Endothelial cell of umbilical vein (primary cell): ENCODE measurements around the gene SH3BGRL3. TPM values are rescaled to one million over a fixed set of nuclear protein-coding genes. Genes with fewer than 3 reads are reported as not detected.
A peak's percentile ranks its signal among the peaks of the same experiment; 100 is the strongest.
"Not testable (repeated sequence)": the region's sequence is repeated elsewhere in the genome, so short reads cannot be mapped to it uniquely, and the experiment has no call there.

Experiments
- Bru-seq: library from RNA; stranded (reverse); fragments of 400-500 nt; gene quantifications from one replicate; lab custom pipeline; 2021; lab: Mats Ljungman, UMichigan
- BruChase-seq, 2 experiments: library from RNA; stranded (reverse); fragments of 400-500 nt; gene quantifications; one replicate each; lab custom pipeline; 2021; lab: Mats Ljungman, UMichigan
- BruUV-seq: library from RNA; stranded (reverse); fragments of 400-500 nt; replicated peaks from 2 replicates; lab custom pipeline; 2021; lab: Mats Ljungman, UMichigan
- CTCF ChIA-PET: fragments of 300-600, 350-600 bp; sonication (Branson Sonifier 250); formaldehyde crosslinking; loops from one replicate; lab custom pipeline; 2021; ENCODE audit warnings: antibody characterized with exemption, inconsistent platforms; lab: Charles Lee
- POLR2A ChIA-PET: fragments of 300-600, 350-600 bp; sonication (Branson Sonifier 250); formaldehyde crosslinking; loops from one replicate; lab custom pipeline; 2021; ENCODE audit warnings: antibody characterized with exemption, inconsistent platforms; lab: Charles Lee
- DNase-seq: peaks from one replicate; pipeline ENCODE4 v3.0.0-alpha.2; 2011; ENCODE audit warnings: low read depth, low spot score
- FAIRE-seq: peaks from 2 replicates; lab custom pipeline; 2011; peaks lifted over from hg19 to GRCh38; lab: Jason Lieb, UNC
- H2AFZ ChIP-seq: 2 replicates; pipeline ENCODE4 v1.6.0; 2012; ENCODE audit warnings: low read depth, low read length, control low read depth, inconsistent platforms
- H3K27ac ChIP-seq: 2 replicates; pipeline ENCODE4 v1.5.1; 2011; ENCODE audit warnings: low read depth, mild to moderate bottlenecking, control low read depth, low read length, moderate library complexity; ENCODE audit not compliant: insufficient read depth
- H3K27me3 ChIP-seq, 2 experiments: 2 replicates each; pipeline versions ENCODE4 v1.6.0 to v1.6.1; 2011; ENCODE audit warnings: low read length in 2 of 2, mixed read lengths in 1 of 2; ENCODE audit not compliant: control insufficient read depth in 2 of 2, insufficient read depth in 2 of 2
- H3K36me3 ChIP-seq, 2 experiments: 2 replicates in 1 of 2; 3 replicates in 1 of 2; pipeline ENCODE4 v1.5.1; 2011; ENCODE audit warnings: low read length in 2 of 2, mild to moderate bottlenecking in 1 of 2, moderate library complexity in 1 of 2; ENCODE audit not compliant: control insufficient read depth in 2 of 2, insufficient read depth in 2 of 2; ENCODE audit errors: extremely low read depth in 1 of 2
- H3K4me1 ChIP-seq: 3 replicates; pipeline ENCODE4 v1.5.1; 2011; ENCODE audit warnings: mild to moderate bottlenecking, low read length; ENCODE audit not compliant: control insufficient read depth, insufficient read depth; ENCODE audit errors: extremely low read depth
- H3K4me2 ChIP-seq: 2 replicates; pipeline ENCODE4 v1.6.1; 2011; ENCODE audit warnings: low read length, control low read depth, mixed read lengths; ENCODE audit not compliant: insufficient read depth
- H3K4me3 ChIP-seq, 3 experiments: fragments of 200-600 bp in 1 of 3; sonication (generic), shearing (Covaris generic) in 1 of 3; replicated peaks in 1 of 3; 2 replicates each; pipeline ENCODE4 v1.5.1; 2011 to 2016; ENCODE audit warnings: control low read depth in 3 of 3, low read length in 3 of 3, mild to moderate bottlenecking in 2 of 3, inconsistent platforms in 1 of 3, low read depth in 1 of 3, moderate library complexity in 1 of 3; ENCODE audit not compliant: insufficient read depth in 1 of 3
- H3K79me2 ChIP-seq: 2 replicates; pipeline ENCODE4 v1.6.0; 2012; ENCODE audit warnings: low read length, inconsistent platforms; ENCODE audit not compliant: control insufficient read depth, insufficient read depth
- H3K9ac ChIP-seq: replicated peaks from 2 replicates; pipeline ENCODE3; 2011; ENCODE audit warnings: low read length, control low read depth; ENCODE audit not compliant: insufficient read depth; ENCODE audit errors: extremely low read depth
- H3K9me1 ChIP-seq: replicated peaks from 3 replicates; pipeline ENCODE4 v1.6.0; 2011; ENCODE audit warnings: mild to moderate bottlenecking, low read length; ENCODE audit not compliant: control insufficient read depth, insufficient read depth; ENCODE audit errors: extremely low read depth
- H3K9me3 ChIP-seq: replicated peaks from 2 replicates; pipeline ENCODE4 v1.5.1; 2012; ENCODE audit warnings: low read length, inconsistent platforms; ENCODE audit not compliant: control insufficient read depth, insufficient read depth
- H4K20me1 ChIP-seq: replicated peaks from 2 replicates; pipeline ENCODE3; 2011; ENCODE audit warnings: mild to moderate bottlenecking, low read length; ENCODE audit not compliant: control insufficient read depth, insufficient read depth; ENCODE audit errors: extremely low read depth
- EZH2 ChIP-seq: IDR thresholded peaks from 2 replicates; pipeline ENCODE4 v1.6.1; 2012; ENCODE audit warnings: borderline replicate concordance, low read depth, mild to moderate bottlenecking, moderate library complexity, low read length, inconsistent platforms; ENCODE audit not compliant: severe bottlenecking
- FOS ChIP-seq: IDR thresholded peaks from 2 replicates; pipeline ENCODE4 v1.6.1; 2011; ENCODE audit warnings: mild to moderate bottlenecking, low read length, moderate library complexity, borderline replicate concordance; ENCODE audit not compliant: insufficient read depth
- GATA2 ChIP-seq: IDR thresholded peaks from 2 replicates; pipeline ENCODE4 v1.7.0; 2011; ENCODE audit warnings: low read depth, mild to moderate bottlenecking, moderate library complexity, mixed read lengths, low read length; ENCODE audit not compliant: insufficient read length, insufficient read depth
- JUN ChIP-seq: IDR thresholded peaks from 2 replicates; pipeline ENCODE4 v1.6.1; 2011; ENCODE audit warnings: borderline replicate concordance, low read depth; ENCODE audit not compliant: insufficient read length, insufficient read depth
- MYC ChIP-seq: IDR thresholded peaks from one replicate; pipeline ENCODE4 v1.6.1; 2011; ENCODE audit warnings: mild to moderate bottlenecking, low read depth, low read length
- POLR2A ChIP-seq: IDR thresholded peaks from 2 replicates; pipeline ENCODE4 v1.6.1; 2012; ENCODE audit warnings: low read depth, mild to moderate bottlenecking, control low read depth, low read length
- POLR2AphosphoS5 ChIP-seq: IDR thresholded peaks from 2 replicates; pipeline ENCODE4 v1.6.1; 2012; ENCODE audit warnings: low read depth, mild to moderate bottlenecking, control low read depth, low read length, moderate library complexity; ENCODE audit not compliant: insufficient read depth
- dilution Hi-C: fragments of 300-500 bp; cut with MboI; formaldehyde crosslinking; loops from one replicate; pipeline ENCODE4 v1.15.0; 2019; ENCODE audit warnings: low sequenced_read_pairs; ENCODE audit not compliant: extremely low pct_ligation_motif_present
- intact Hi-C: fragments of 100-400 bp; cut with micrococcal nuclease; formaldehyde crosslinking; loops from one replicate; pipeline ENCODE4 v1.10.0; 2022
- long read RNA-seq: library from polyadenylated mRNA; stranded (forward); transcript quantifications from one replicate; pipeline ENCODE4 v2.0.0, GENCODE V29; 2021
- polyA minus RNA-seq, 3 experiments: library from RNA; depleted of rRNA, polyadenylated mRNA; stranded (reverse); fragments of >200 nt; gene quantifications; 1 replicate in 1 of 3; 2 replicates in 2 of 3; pipeline ENCODE4 v1.2.3, GENCODE V29; 2011
- polyA plus RNA-seq, 4 experiments: library from polyadenylated mRNA; depleted of rRNA in 3 of 4; stranded (reverse) in 3 of 4; unstranded in 1 of 4; fragments of >200 nt; gene quantifications; 2 replicates each; pipeline versions ENCODE4 v1.2.1 to v1.2.3, GENCODE V29; 2011 to 2012; ENCODE audit warnings: missing spikeins in 1 of 4
- total RNA-seq: library from RNA; stranded (reverse); gene quantifications from 2 replicates; pipeline ENCODE4 v1.2.3, GENCODE V29; 2021
- TF ChIP-seq, protein P1 (sequence below): IDR thresholded peaks from 2 replicates; pipeline ENCODE4 v1.6.1; 2011; ENCODE audit not compliant: insufficient read depth, insufficient read length
- TF ChIP-seq, protein P2 (sequence below), 2 donors: IDR thresholded peaks; 1 replicate in 1 of 2; 2 replicates in 1 of 2; pipeline ENCODE4 v1.5.1; 2011; ENCODE audit warnings: low read length in 2 of 2, mild to moderate bottlenecking in 2 of 2, moderate library complexity in 2 of 2, control low read depth in 1 of 2, inconsistent platforms in 1 of 2, low read depth in 1 of 2; ENCODE audit not compliant: insufficient read depth in 1 of 2; ENCODE audit errors: extremely low read depth in 1 of 2

SH3BGRL3 gene
- total RNA-seq (337 and 344 TPM in 2 replicates), polyA plus RNA-seq (233 and 305 TPM in 2 replicates), polyA minus RNA-seq (249 and 275 TPM in 2 replicates), Bru-seq, nascent RNA (percentile 94 among the genes with signal in this experiment), BruChase-seq, experiment 1, labeled RNA remaining after a 6-hour chase (percentile 98 among the genes with signal in this experiment), BruChase-seq, experiment 2, labeled RNA remaining after a 2-hour chase (percentile 95 among the genes with signal in this experiment)
- 221 and 254 TPM in 2 replicates for polyA plus RNA-seq (2011; cell fraction: cytosol; rRNA removed)
- 47.6 and 64.1 TPM in 2 replicates for polyA plus RNA-seq (2011; cell fraction: nucleus; rRNA removed)
- 544 and 560 TPM in 2 replicates for polyA plus RNA-seq (2012)
- polyA minus RNA-seq (2011; cell fraction: cytosol; rRNA and poly(A)+ RNA removed), result 31.6 TPM
- 44.7 and 47.1 TPM in 2 replicates for polyA minus RNA-seq (2011; cell fraction: nucleus; rRNA and poly(A)+ RNA removed)
- long read RNA-seq, transcript SH3BGRL3-201 (3 exons, 1,661 nt), result major isoform, 2,315 of 2,470 reads
- long read RNA-seq, transcript SH3BGRL3-202 (2 exons, 768 nt), result minor isoform, 68 of 2,470 reads
- long read RNA-seq, partial matches to known transcripts, result 18 of 2,470 reads
- long read RNA-seq, other reads (novel, unspliced or antisense), result 69 of 2,470 reads

DNA sequence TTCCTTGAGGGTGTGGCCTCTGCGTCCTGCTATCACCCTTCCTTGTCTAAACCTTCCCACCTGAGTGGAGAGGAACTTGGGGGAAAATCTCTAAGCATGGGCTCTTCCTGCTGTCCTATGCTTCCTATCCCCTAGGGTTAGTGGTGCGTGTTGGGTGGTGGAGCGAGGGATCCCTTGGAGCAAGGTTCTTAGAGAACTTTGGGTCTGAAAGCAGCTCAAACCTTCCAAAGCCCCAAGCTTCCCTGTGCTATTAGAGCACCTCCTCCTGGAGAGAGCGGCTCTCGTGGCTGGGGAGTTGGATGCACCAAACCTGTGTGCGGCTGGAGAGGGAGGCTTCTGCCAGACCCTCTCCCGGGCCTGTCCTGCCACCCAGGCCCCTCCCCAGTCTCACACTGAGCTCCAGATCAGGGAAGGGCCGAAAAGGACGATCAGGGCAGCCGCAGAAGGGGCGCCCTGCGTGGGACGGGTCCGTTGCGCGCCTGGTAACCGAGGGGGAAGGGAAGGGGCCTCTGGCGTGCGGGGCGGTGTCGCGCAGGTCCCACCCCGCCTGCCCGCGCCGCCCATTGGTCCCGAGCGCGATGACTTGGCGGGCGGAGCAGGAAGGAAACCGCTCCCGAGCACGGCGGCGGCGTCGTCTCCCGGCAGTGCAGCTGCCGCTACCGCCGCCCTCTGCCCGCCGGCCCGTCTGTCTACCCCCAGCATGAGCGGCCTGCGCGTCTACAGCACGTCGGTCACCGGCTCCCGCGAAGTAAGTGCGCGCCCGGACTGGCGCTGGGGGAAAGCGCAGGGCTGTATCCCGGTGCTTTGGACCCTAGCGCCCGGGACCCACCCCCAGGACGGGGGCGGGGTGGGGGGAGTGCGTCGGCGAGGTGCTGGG lies at the start of gene SH3BGRL3:
Gene SH3BGRL3, plus strand, starts transcription at position 631 of the 877 bp plus-strand sequence. Its CDS starts 70 bp downstream, at position 701.
- Histone ChIP-seq H3K27ac (peak within 1 kb of the TSS; percentile 82), H3K4me3 (peak within 1 kb of the TSS; percentile 54 to 95 (median 69)), H3K4me1 (peaks cover 52% of the 10 kb centered on the region), H3K36me3 (peaks cover 3 to 10% of the 10 kb centered on the region in 2 experiments), H3K9ac (peak within 1 kb of the TSS; percentile 82), H3K9me1 (no peaks in the 10 kb centered on the region), H3K9me3 (no peaks in the 10 kb centered on the region), H4K20me1 (no peaks in the 10 kb centered on the region), H2AFZ (peak within 1 kb of the TSS; percentile 45), H3K27me3 (no peaks in the 10 kb centered on the region), H3K79me2 (peaks cover 31% of the 10 kb centered on the region), H3K4me2 (peak within 1 kb of the TSS; percentile 74)
- POLR2A ChIA-PET, result interaction anchor here (0.7 kb wide), 2 partner anchors 28 to 390 kb away, joined by 3 read pairs; no protein-coding TSS in a partner anchor
- dilution Hi-C loops (no loop called here), intact Hi-C loops (loop anchor here (1.0 to 5.0 kb wide), 3 partner anchors 27 to 242 kb away; partner anchors contain the start of genes HMGN2 and UBXN11)
- peak; percentile 91 for FAIRE-seq
- TF ChIP-seq FOS, result peak; percentile 39
- TF ChIP-seq POLR2A, result peak; percentile 97
- TF ChIP-seq MYC, result no peak
- TF ChIP-seq, protein P1, sequence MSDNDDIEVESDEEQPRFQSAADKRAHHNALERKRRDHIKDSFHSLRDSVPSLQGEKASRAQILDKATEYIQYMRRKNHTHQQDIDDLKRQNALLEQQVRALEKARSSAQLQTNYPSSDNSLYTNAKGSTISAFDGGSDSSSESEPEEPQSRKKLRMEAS, result no peak
- peak; percentile 99 for TF ChIP-seq POLR2AphosphoS5
- TF ChIP-seq GATA2, result no peak
- no peak for TF ChIP-seq EZH2
- TF ChIP-seq, protein P2, sequence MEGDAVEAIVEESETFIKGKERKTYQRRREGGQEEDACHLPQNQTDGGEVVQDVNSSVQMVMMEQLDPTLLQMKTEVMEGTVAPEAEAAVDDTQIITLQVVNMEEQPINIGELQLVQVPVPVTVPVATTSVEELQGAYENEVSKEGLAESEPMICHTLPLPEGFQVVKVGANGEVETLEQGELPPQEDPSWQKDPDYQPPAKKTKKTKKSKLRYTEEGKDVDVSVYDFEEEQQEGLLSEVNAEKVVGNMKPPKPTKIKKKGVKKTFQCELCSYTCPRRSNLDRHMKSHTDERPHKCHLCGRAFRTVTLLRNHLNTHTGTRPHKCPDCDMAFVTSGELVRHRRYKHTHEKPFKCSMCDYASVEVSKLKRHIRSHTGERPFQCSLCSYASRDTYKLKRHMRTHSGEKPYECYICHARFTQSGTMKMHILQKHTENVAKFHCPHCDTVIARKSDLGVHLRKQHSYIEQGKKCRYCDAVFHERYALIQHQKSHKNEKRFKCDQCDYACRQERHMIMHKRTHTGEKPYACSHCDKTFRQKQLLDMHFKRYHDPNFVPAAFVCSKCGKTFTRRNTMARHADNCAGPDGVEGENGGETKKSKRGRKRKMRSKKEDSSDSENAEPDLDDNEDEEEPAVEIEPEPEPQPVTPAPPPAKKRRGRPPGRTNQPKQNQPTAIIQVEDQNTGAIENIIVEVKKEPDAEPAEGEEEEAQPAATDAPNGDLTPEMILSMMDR (IDR thresholded peaks at IDR 0.05; ENCODE audit: extremely low read depth in 1 of 2, insufficient read depth in 1 of 2, low read depth in 1 of 2, low read length in 2 of 2), result peak; percentile 50 to 69
- no peak for TF ChIP-seq JUN
- TSS peak; percentile 62 for BruUV-seq
- CTCF ChIA-PET, result interaction anchor here (0.6 to 9.1 kb wide), 12 partner anchors 8 to 175 kb away, joined by 3 to 132 read pairs (median 4); partner anchors contain the start of genes CD52, CEP85 and ZNF593
- peak; percentile 89 for DNase-seq

DNA sequence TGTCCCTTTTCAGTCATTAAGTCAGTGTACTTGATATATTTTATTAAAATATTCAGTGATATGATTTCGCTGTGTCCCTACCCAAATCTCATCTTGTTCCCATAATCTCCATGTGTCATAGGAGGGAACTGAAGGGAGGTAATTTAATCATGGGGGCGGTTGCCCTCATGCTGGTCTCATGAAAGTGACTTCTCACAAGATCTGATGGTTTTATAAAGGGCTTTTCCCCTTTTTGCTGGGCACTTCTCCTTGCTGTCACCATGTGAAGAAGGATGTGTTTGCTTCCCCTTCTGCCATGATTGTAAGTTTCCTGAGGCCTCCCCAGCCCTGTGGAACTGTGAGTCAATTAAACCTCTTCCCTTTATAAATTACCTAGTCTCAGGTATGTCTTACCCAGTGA lies 49.2 kb upstream of the SH3BGRL3 start:
- H3K4me2 ChIP-seq, POLR2A ChIA-PET, H3K36me3 ChIP-seq, intact Hi-C loops, FAIRE-seq, H3K4me3 ChIP-seq, H3K9me1 ChIP-seq, BruUV-seq, H3K27me3 ChIP-seq, dilution Hi-C loops, DNase-seq, H2AFZ ChIP-seq, H3K9ac ChIP-seq, H3K27ac ChIP-seq, H3K9me3 ChIP-seq, H4K20me1 ChIP-seq: not testable (repeated sequence)
- peaks cover 12% of the 10 kb centered on the region for H3K4me1 ChIP-seq
- CTCF ChIA-PET, result interaction anchor here (0.7 to 1.6 kb wide), 8 partner anchors 30 to 187 kb away, joined by 3 to 4 read pairs (median 3); partner anchors contain the start of genes C1orf232 and ZNF593
- H3K79me2 ChIP-seq, result peaks cover 11% of the 10 kb centered on the region
